Type B pancreatic cell (in vitro differentiated cells): ENCODE results near the gene PIEZO1. TPM values are rescaled to one million over a fixed set of nuclear protein-coding genes. Genes with fewer than 3 reads are reported as not detected.

Experiments used
- DNase-seq: peaks from one replicate; pipeline ENCODE4 v3.0.0; 2021; ENCODE audit warnings: mixed read lengths; ENCODE audit not compliant: unreplicated experiment; ENCODE audit errors: extremely low spot score
- H3K27ac Mint-ChIP-seq: 2 replicates; pipeline ENCODE4 v1.8.0; 2021; ENCODE audit warnings: mild to moderate bottlenecking, mixed read lengths
- H3K27me3 Mint-ChIP-seq: 2 replicates; pipeline ENCODE4 v1.8.0; 2021; ENCODE audit warnings: mixed read lengths
- H3K36me3 Mint-ChIP-seq: 2 replicates; pipeline ENCODE4 v1.8.0; 2021; ENCODE audit warnings: mixed read lengths
- H3K4me1 Mint-ChIP-seq: one replicate; pipeline ENCODE4 v1.8.0; 2021; ENCODE audit warnings: mixed read lengths; ENCODE audit not compliant: unreplicated experiment
- H3K4me3 Mint-ChIP-seq: 2 replicates; pipeline ENCODE4 v1.8.0; 2021; ENCODE audit warnings: mild to moderate bottlenecking, mixed read lengths
- H3K9me3 Mint-ChIP-seq: 2 replicates; pipeline ENCODE4 v1.8.0; 2021; ENCODE audit warnings: mixed read lengths
- total RNA-seq: library from RNA; stranded (reverse); gene quantifications from 2 replicates; pipeline ENCODE4 v1.2.1, GENCODE V29; 2021; ENCODE audit warnings: low replicate concordance
- TF ChIP-seq, protein P1 (sequence below): fragments of 200-600 bp; sonication (generic); conservative IDR thresholded peaks from 2 replicates; pipeline ENCODE4 v1.5.0; 2021; ENCODE audit warnings: antibody characterized with exemption, mild to moderate bottlenecking

The PIEZO1 gene
- total RNA-seq, 1 donor from 2014 or later: 33.3 TPM

DNA sequence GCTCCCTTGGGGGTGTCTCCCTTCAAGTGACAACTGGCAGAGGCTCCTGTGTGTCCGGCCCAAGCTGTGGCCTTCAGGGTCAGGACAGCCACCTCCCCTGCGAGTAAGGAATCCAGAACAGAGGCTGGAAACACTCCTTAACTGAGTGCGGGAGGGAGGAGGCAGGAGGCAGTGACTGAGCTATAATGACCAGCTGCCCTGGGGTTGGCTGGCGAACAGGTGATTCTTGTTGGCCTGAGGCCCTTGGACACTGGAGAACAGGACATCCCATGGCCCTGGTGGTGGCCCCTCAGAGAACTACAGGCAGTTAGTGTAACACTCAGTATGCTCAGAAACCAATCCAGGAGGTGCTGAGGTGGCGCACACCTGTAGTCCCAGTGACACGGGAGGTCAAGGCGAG is 89.3 kb downstream of the PIEZO1 start:
- DNase-seq: no peak
- no peaks in the 10 kb centered on the region for H3K9me3 Mint-ChIP-seq
- H3K36me3 Mint-ChIP-seq: no peaks in the 10 kb centered on the region
- TF ChIP-seq, protein P1, sequence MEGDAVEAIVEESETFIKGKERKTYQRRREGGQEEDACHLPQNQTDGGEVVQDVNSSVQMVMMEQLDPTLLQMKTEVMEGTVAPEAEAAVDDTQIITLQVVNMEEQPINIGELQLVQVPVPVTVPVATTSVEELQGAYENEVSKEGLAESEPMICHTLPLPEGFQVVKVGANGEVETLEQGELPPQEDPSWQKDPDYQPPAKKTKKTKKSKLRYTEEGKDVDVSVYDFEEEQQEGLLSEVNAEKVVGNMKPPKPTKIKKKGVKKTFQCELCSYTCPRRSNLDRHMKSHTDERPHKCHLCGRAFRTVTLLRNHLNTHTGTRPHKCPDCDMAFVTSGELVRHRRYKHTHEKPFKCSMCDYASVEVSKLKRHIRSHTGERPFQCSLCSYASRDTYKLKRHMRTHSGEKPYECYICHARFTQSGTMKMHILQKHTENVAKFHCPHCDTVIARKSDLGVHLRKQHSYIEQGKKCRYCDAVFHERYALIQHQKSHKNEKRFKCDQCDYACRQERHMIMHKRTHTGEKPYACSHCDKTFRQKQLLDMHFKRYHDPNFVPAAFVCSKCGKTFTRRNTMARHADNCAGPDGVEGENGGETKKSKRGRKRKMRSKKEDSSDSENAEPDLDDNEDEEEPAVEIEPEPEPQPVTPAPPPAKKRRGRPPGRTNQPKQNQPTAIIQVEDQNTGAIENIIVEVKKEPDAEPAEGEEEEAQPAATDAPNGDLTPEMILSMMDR: no peak
- peaks cover 2% of the 10 kb centered on the region for H3K27me3 Mint-ChIP-seq
- H3K4me1 Mint-ChIP-seq: no peaks in the 10 kb centered on the region
- no peak overlapping the region for H3K27ac Mint-ChIP-seq
- H3K4me3 Mint-ChIP-seq: no peak overlapping the region

- Mint-ChIP-seq H3K27ac (no peak overlapping the region), H3K4me3 (no peak overlapping the region), H3K36me3 (no peaks in the 10 kb centered on the region), H3K27me3 (peaks cover 6% of the 10 kb centered on the region), H3K4me1 (no peaks in the 10 kb centered on the region), H3K9me3 (no peaks in the 10 kb centered on the region)
- TF ChIP-seq, protein P1: no peak
- no peak for DNase-seq
Measured at GRCh38 chr16:88695218-88695617, 89.8 kb downstream of the PIEZO1 start.

GRCh38 chr16:88694221-88695087 is 90.6 kb downstream of the PIEZO1 start:
- Mint-ChIP-seq H3K4me1 (no peaks in the 10 kb centered on the region), H3K27me3 (peaks cover 8% of the 10 kb centered on the region), H3K9me3 (no peaks in the 10 kb centered on the region), H3K36me3 (no peaks in the 10 kb centered on the region), H3K4me3 (no peak overlapping the region), H3K27ac (no peak overlapping the region)
- TF ChIP-seq, protein P1: no peak
- no peak for DNase-seq

DNA sequence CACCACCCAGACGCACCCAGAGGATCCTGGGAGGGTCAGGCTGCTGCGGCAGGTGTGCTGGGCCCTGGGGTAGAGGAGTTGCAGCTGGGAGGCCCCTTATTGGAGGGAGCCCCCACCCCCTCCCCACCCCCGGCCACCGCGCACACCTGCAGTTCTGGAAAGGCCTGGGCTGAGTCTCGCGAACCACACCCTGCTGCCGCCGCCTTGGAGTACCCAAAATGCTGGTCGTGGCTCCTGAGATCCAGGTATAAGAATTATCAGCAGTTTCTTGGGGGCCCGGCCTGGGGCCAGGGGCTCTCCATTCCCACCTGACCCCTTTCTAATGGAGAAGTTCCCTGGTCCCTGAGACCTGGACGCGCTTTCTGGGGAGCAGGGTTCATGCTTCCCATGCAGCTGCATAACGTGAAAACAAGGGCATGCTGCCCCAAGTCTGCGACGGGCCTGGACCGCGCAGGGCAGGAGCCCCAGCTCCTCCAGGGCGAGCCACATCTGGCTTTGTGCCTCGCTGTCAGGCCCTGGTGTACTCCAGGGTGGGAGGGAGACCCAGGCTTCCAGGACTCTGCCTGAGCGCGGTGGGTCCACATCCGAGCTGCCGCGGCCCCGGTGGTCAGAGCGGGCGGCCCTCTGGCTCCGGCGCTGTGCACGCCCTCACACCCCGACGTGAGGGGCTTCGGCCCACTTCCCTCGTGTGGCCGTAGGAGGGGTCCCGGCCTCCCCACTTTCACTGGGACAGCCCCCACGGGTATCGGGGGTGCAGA is 91.4 kb downstream of the PIEZO1 start:
- H3K27ac Mint-ChIP-seq: no peak overlapping the region
- TF ChIP-seq, protein P1: no peak
- no peaks in the 10 kb centered on the region for H3K4me1 Mint-ChIP-seq
- no peaks in the 10 kb centered on the region for H3K36me3 Mint-ChIP-seq
- no peak for DNase-seq
- H3K4me3 Mint-ChIP-seq: no peak overlapping the region
- no peaks in the 10 kb centered on the region for H3K9me3 Mint-ChIP-seq
- peaks cover 17% of the 10 kb centered on the region for H3K27me3 Mint-ChIP-seq

DNA sequence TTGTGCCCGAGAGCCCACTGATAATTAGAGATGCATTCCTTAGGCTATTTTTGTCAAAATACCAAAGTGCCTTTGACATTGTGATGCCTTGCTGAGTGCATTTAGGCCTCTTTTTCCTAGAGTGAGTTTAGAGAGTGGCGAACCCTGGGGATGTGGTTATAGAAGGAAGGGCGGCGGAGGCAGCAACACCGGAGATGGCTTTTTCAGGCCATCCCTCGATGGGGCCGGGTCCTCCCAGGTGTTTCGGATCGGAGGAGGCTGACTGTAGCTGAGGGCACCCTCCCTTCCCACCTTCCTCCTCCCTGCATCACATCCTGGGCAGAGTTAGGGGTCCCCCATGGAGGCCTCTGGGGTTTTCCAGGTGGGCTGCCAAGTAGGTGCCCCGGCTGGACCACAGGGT is 92.2 kb downstream of the PIEZO1 start:
- no peaks in the 10 kb centered on the region for H3K9me3 Mint-ChIP-seq
- H3K27ac Mint-ChIP-seq: no peak overlapping the region
- TF ChIP-seq, protein P1: no peak

More for the DNA sequence above, 92.2 kb downstream of the PIEZO1 start:
- DNase-seq: no peak
- H3K4me1 Mint-ChIP-seq: no peaks in the 10 kb centered on the region
- H3K27me3 Mint-ChIP-seq: peaks cover 24% of the 10 kb centered on the region
- H3K36me3 Mint-ChIP-seq: no peaks in the 10 kb centered on the region
- no peak overlapping the region for H3K4me3 Mint-ChIP-seq
